GM23338 (cell line): ENCODE data around the gene FOXN4. TPM values are rescaled to one million over a fixed set of nuclear protein-coding genes. Genes with fewer than 3 reads are reported as not detected.

Experiments used
- ATAC-seq: fragments of 200-7000 bp; cut with Tn5 transposase; 3 replicates; pipeline ENCODE4 v1.9.1; 2020
- DNase-seq: peaks from one replicate; pipeline ENCODE4 v3.0.0-alpha.2; 2015; ENCODE audit warnings: low spot score
- H2AFZ ChIP-seq: fragments of 200-600 bp; sonication (generic); 2 replicates; pipeline ENCODE4 v1.8.0; 2016; ENCODE audit warnings: antibody characterized with exemption, mild to moderate bottlenecking, moderate library complexity
- H3F3A ChIP-seq: fragments of 200-600 bp; sonication (generic); replicated peaks from 2 replicates; pipeline ENCODE4 v1.8.0; 2017; ENCODE audit warnings: antibody characterized with exemption, mixed run types, low read depth
- H3K27ac ChIP-seq: fragments of 200-600 bp; sonication (generic); 2 replicates; pipeline ENCODE4 v1.6.1; 2016; ENCODE audit warnings: low read depth
- H3K27me3 ChIP-seq: fragments of 200-600 bp; sonication (generic); 2 replicates; pipeline ENCODE4 v1.8.0; 2016; ENCODE audit warnings: mild to moderate bottlenecking, mixed run types, moderate library complexity; ENCODE audit not compliant: insufficient read depth
- H3K36me3 ChIP-seq: fragments of 200-600 bp; sonication (generic); 2 replicates; pipeline ENCODE4 v1.8.0; 2016; ENCODE audit warnings: mild to moderate bottlenecking; ENCODE audit not compliant: insufficient read depth
- H3K4me1 ChIP-seq: fragments of 200-600 bp; sonication (generic); 2 replicates; pipeline ENCODE4 v1.8.0; 2016; ENCODE audit warnings: mild to moderate bottlenecking, moderate library complexity; ENCODE audit not compliant: insufficient read depth
- H3K4me2 ChIP-seq: fragments of 200-600 bp; sonication (generic); 2 replicates; pipeline ENCODE4 v1.7.1; 2017; ENCODE audit warnings: mixed run types
- H3K4me3 ChIP-seq: fragments of 200-600 bp; sonication (generic); 2 replicates; pipeline ENCODE4 v1.6.1; 2016; ENCODE audit warnings: mixed run types
- H3K79me2 ChIP-seq: fragments of 200-600 bp; sonication (generic); replicated peaks from 2 replicates; pipeline ENCODE4 v1.8.0; 2017; ENCODE audit warnings: mild to moderate bottlenecking; ENCODE audit not compliant: insufficient read depth
- H3K9me2 ChIP-seq: fragments of 200-600 bp; sonication (generic); 2 replicates; pipeline ENCODE4 v1.8.0; 2017; ENCODE audit not compliant: insufficient read depth
- H4K20me1 ChIP-seq: fragments of 200-600 bp; sonication (generic); replicated peaks from 2 replicates; pipeline ENCODE4 v1.8.0; 2017; ENCODE audit warnings: mild to moderate bottlenecking; ENCODE audit not compliant: insufficient read depth
- H3K27ac Mint-ChIP-seq: 2 replicates; pipeline ENCODE4 v1.8.0; 2020; ENCODE audit warnings: inconsistent platforms, mild to moderate bottlenecking, moderate library complexity, mixed read lengths
- H3K27me3 Mint-ChIP-seq: 3 replicates; pipeline ENCODE4 v1.8.0; 2022; ENCODE audit warnings: low read depth, mild to moderate bottlenecking, moderate library complexity, mixed read lengths, inconsistent platforms; ENCODE audit not compliant: insufficient read depth, poor library complexity
- H3K36me3 Mint-ChIP-seq: 3 replicates; pipeline ENCODE4 v1.8.0; 2021; ENCODE audit warnings: low read depth, mild to moderate bottlenecking, inconsistent platforms, moderate library complexity, mixed read lengths
- H3K4me1 Mint-ChIP-seq: 3 replicates; pipeline ENCODE4 v1.8.0; 2020; ENCODE audit warnings: mild to moderate bottlenecking, inconsistent platforms, mixed read lengths
- H3K4me3 Mint-ChIP-seq: 3 replicates; pipeline ENCODE4 v1.8.0; 2021; ENCODE audit warnings: moderate library complexity, mild to moderate bottlenecking, inconsistent platforms, mixed read lengths
- H3K9me3 Mint-ChIP-seq: 3 replicates; pipeline ENCODE4 v1.8.0; 2020; ENCODE audit warnings: moderate library complexity, mild to moderate bottlenecking, inconsistent platforms, mixed read lengths
- EZH2 ChIP-seq: fragments of 200-600 bp; sonication (generic); IDR thresholded peaks from one replicate; pipeline ENCODE4 v1.8.0; 2017; ENCODE audit warnings: antibody characterized with exemption, mild to moderate bottlenecking, low read depth; ENCODE audit not compliant: unreplicated experiment
- JUNB ChIP-seq: IDR thresholded peaks from one replicate; pipeline ENCODE4 v1.6.1; 2016; ENCODE audit warnings: antibody characterized with exemption; ENCODE audit not compliant: unreplicated experiment
- STAT1 ChIP-seq: IDR thresholded peaks from one replicate; pipeline ENCODE4 v1.6.1; 2016; ENCODE audit warnings: antibody characterized with exemption; ENCODE audit not compliant: unreplicated experiment
- ZNF462 ChIP-seq: fragments of 250-450 bp; sonication (Bioruptor Pico); IDR thresholded peaks from 2 replicates; pipeline ENCODE4 v1.5.0; 2020; ENCODE audit warnings: mild to moderate bottlenecking, moderate library complexity
- polyA plus RNA-seq: library from polyadenylated mRNA; unstranded; fragments of >200 nt; fragmentation: Nextera tagmentation; extraction: Ambion mirVana; gene quantifications from 2 replicates; pipeline ENCODE4 v1.2.1, GENCODE V29; 2016
- total RNA-seq: library from RNA; depleted of rRNA; stranded (reverse); fragments of >200 nt; shearing (Covaris generic); gene quantifications from 2 replicates; pipeline ENCODE4 v1.2.3, GENCODE V29; 2014

The FOXN4 gene
- total and polyA plus RNA-seq, 2 experiments from 2014 or later: 0.35 to 0.47 TPM

GRCh38 chr12:109250523-109250922 lies 58.6 kb downstream of the FOXN4 start:
- Histone ChIP-seq H3K36me3 (no peaks in the 10 kb centered on the region), H3K79me2 (no peaks in the 10 kb centered on the region), H3K4me1 (no peaks in the 10 kb centered on the region), H4K20me1 (no peaks in the 10 kb centered on the region), H3K4me3 (no peak overlapping the region), H3K27me3 (no peaks in the 10 kb centered on the region), H3K9me2 (no peaks in the 10 kb centered on the region), H3K27ac (no peak overlapping the region), H3K4me2 (no peak overlapping the region), H2AFZ (no peak overlapping the region), H3F3A (no peaks in the 10 kb centered on the region)
- no peak for TF ChIP-seq ZNF462 (CRISPR knock-in tag)
- no peak for TF ChIP-seq STAT1
- Mint-ChIP-seq H3K36me3 (peaks cover 27% of the 10 kb centered on the region), H3K27ac (no peak overlapping the region), H3K4me1 (no peaks in the 10 kb centered on the region), H3K4me3 (no peak overlapping the region), H3K27me3 (peaks cover 6% of the 10 kb centered on the region), H3K9me3 (peaks cover 12% of the 10 kb centered on the region)
- DNase-seq: no peak
- no peak for ATAC-seq

DNA sequence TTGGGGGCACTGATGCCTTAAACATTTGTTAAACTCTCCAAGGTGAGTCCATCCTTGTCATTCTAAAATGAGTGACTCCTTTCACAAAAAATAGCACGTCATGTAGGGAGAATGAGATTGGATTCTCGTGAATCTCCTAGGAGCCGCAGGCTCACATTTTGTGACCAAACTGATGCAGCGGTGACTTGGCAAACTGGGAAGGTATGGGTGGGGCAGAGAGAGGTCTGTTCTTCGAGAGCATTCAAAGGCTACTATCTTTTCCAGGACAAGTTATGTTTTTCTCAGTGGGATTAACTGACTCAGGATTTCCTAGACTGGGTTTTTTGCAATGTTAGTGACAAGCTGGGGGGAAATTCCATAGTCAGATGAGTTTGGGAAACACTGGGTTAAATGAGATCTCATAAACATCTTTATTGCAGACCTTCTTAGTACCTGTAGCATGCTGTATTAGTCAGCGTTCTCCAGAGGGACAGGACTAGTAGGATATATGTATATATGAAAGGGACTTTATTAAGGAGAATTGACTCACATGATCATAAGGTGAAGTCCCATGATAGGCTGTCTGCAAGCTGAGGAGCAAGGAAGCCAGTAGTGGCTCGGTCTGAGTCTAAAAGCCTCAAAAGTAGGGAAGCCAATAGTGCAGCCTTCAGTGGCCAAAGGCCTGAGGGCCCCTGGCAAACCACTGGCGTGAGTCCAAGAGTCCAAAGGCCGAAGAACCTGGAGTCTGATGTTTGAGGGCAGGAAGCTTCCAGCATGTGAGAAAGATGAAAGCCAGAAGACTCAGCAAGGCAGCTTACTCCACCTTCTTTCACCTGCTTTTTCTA lies 61.0 kb downstream of the FOXN4 start:
- DNase-seq (no peak), ATAC-seq (no peak)
- peaks cover 4% of the 10 kb centered on the region for H3K9me3 Mint-ChIP-seq
- Histone ChIP-seq H4K20me1 (no peaks in the 10 kb centered on the region), H3K9me2 (no peaks in the 10 kb centered on the region), H3K4me2 (no peak overlapping the region), H3K36me3 (no peaks in the 10 kb centered on the region), H3K27me3 (no peaks in the 10 kb centered on the region), H3F3A (no peaks in the 10 kb centered on the region), H2AFZ (no peak overlapping the region), H3K4me3 (no peak overlapping the region), H3K4me1 (no peaks in the 10 kb centered on the region), H3K79me2 (no peaks in the 10 kb centered on the region), H3K27ac (no peak overlapping the region)
- H3K36me3 Mint-ChIP-seq: peaks cover 9% of the 10 kb centered on the region
- peak overlapping the region; percentile 18; the same call in 1 of the 2 replicates for H3K27ac Mint-ChIP-seq
- peaks cover 3% of the 10 kb centered on the region for H3K27me3 Mint-ChIP-seq
- H3K4me3 Mint-ChIP-seq: no peak overlapping the region
- no peaks in the 10 kb centered on the region for H3K4me1 Mint-ChIP-seq
- TF ChIP-seq JUNB: no peak
- no peak for TF ChIP-seq EZH2
- no peak for TF ChIP-seq ZNF462 (CRISPR knock-in tag)
